Breast epithelium (tissue), 3 donors: ENCODE results near the gene AZI2.

Source experiments
- POLR2A ChIP-seq: fragments of 450-650 bp; IDR thresholded peaks from one replicate; pipeline ENCODE4 v1.6.1; 2016; ENCODE audit warnings: antibody characterized with exemption, mild to moderate bottlenecking, moderate library complexity
- POLR2AphosphoS5 ChIP-seq, 3 donors: sonication (generic); formaldehyde crosslinking; IDR thresholded peaks; one replicate each; pipeline ENCODE4 v1.6.1; 2017; ENCODE audit warnings: antibody characterized with exemption in 3 of 3
- TF ChIP-seq, protein P1 (sequence below), 3 donors: fragments of 450-650 bp; IDR thresholded peaks; one replicate each; pipeline ENCODE4 v1.5.1; 2016 to 2017; ENCODE audit warnings: antibody characterized with exemption in 3 of 3, mild to moderate bottlenecking in 3 of 3, moderate library complexity in 3 of 3

DNA sequence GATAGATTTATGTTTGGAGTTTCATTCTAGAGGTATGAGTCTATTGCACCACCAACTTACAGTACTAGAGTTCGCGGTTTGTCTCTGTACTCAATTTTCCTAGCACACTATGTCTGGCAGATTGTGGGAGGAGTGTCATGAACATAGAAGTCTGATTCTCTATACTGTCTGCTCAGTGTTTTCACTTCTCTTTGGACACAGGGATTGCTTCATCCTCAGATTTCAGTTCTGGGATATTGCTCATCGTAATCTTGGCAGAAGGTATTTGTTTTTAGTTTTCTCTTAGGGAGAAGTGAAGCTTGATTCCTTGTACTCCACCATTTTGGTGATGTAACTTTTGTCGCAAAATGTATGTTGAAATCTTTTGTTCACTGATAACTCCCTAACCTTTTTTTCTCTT is 27.8 kb upstream of the AZI2 start:
- TF ChIP-seq, protein P1, sequence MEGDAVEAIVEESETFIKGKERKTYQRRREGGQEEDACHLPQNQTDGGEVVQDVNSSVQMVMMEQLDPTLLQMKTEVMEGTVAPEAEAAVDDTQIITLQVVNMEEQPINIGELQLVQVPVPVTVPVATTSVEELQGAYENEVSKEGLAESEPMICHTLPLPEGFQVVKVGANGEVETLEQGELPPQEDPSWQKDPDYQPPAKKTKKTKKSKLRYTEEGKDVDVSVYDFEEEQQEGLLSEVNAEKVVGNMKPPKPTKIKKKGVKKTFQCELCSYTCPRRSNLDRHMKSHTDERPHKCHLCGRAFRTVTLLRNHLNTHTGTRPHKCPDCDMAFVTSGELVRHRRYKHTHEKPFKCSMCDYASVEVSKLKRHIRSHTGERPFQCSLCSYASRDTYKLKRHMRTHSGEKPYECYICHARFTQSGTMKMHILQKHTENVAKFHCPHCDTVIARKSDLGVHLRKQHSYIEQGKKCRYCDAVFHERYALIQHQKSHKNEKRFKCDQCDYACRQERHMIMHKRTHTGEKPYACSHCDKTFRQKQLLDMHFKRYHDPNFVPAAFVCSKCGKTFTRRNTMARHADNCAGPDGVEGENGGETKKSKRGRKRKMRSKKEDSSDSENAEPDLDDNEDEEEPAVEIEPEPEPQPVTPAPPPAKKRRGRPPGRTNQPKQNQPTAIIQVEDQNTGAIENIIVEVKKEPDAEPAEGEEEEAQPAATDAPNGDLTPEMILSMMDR (IDR thresholded peaks at IDR 0.05): no peak
- TF ChIP-seq POLR2A (no peak), POLR2AphosphoS5 (IDR thresholded peaks at IDR 0.05) (no peak)
